Esophagus muscularis mucosa (tissue), 4 donors: ENCODE data around the gene WEE1. TPM values are rescaled to one million over a fixed set of nuclear protein-coding genes. Genes with fewer than 3 reads are reported as not detected.

Experiments used
- DNase-seq: peaks from one replicate; pipeline ENCODE4 v3.0.0-alpha.2; 2017; ENCODE audit errors: extremely low spot score
- H3K27ac ChIP-seq, 4 donors: fragments of 200-600 bp; sonication (generic); replicated peaks in 1 of 4; 1 replicate in 3 of 4; 2 replicates in 1 of 4; pipeline ENCODE4 v1.5.1; 2016 to 2019; ENCODE audit warnings: mild to moderate bottlenecking in 1 of 4
- H3K27me3 ChIP-seq, 4 donors: fragments of 200-600 bp; sonication (generic); one replicate each; pipeline versions ENCODE4 v1.5.1 to v1.6.0; 2016 to 2019
- H3K36me3 ChIP-seq, 4 donors: fragments of 200-600 bp; sonication (generic); one replicate each; pipeline ENCODE4 v1.5.1; 2016 to 2019
- H3K4me1 ChIP-seq, 4 donors: fragments of 200-600 bp; sonication (generic); one replicate each; pipeline ENCODE4 v1.5.1; 2016 to 2019
- H3K4me3 ChIP-seq, 4 donors: fragments of 200-600 bp; sonication (generic); 1 replicate in 2 of 4; 2 replicates in 2 of 4; pipeline ENCODE4 v1.5.1; 2016 to 2019; ENCODE audit warnings: mild to moderate bottlenecking in 4 of 4, moderate library complexity in 1 of 4
- H3K9me3 ChIP-seq, 4 donors: fragments of 200-600 bp; sonication (generic); 1 replicate in 3 of 4; 2 replicates in 1 of 4; pipeline ENCODE4 v1.5.1; 2016 to 2019
- CTCF ChIP-seq, 3 experiments: fragments of 200-600 bp in 2 of 3; fragments of 450-650 bp in 1 of 3; sonication (generic) in 2 of 3; IDR thresholded peaks; one replicate each; pipeline ENCODE4 v1.5.1; 2017 to 2019; ENCODE audit warnings: antibody characterized with exemption in 3 of 3, mild to moderate bottlenecking in 2 of 3, moderate library complexity in 1 of 3
- EP300 ChIP-seq: sonication (generic); formaldehyde crosslinking; IDR thresholded peaks from one replicate; pipeline ENCODE4 v1.6.1; 2017; ENCODE audit warnings: antibody characterized with exemption
- POLR2A ChIP-seq: fragments of 450-650 bp; IDR thresholded peaks from one replicate; pipeline ENCODE4 v1.6.1; 2017; ENCODE audit warnings: antibody characterized with exemption, moderate library complexity, mild to moderate bottlenecking, low read depth
- POLR2AphosphoS5 ChIP-seq, 2 donors: sonication (generic); formaldehyde crosslinking; IDR thresholded peaks; one replicate each; pipeline ENCODE4 v1.6.1; 2017; ENCODE audit warnings: antibody characterized with exemption in 2 of 2
- WGBS: methylation state at CpG from one replicate; pipeline ENCODE4 v1.1.5; 2018; 5-methylcytosine and 5-hydroxymethylcytosine counted together
- intact Hi-C: fragments of 100-400 bp; cut with DNase I; formaldehyde crosslinking; loops from one replicate; pipeline ENCODE4 v1.15.1; 2023
- small RNA-seq, 3 donors: library from RNA; depleted of rRNA; stranded (forward); fragments of <200 nt; gene quantifications; one replicate each; pipeline ENCODE3, GENCODE V24; 2016
- total RNA-seq, 4 donors: library from RNA; depleted of rRNA; stranded (reverse); fragments of >200 nt; gene quantifications; one replicate each; pipeline versions ENCODE4 v1.1.0 to v1.2.1, GENCODE V29; 2016

Gene WEE1
- total RNA-seq, 4 donors from 2014 or later: 34.5 to 55.6 (median 41.6) TPM

GRCh38 chr11:9629064-9629463, 55.6 kb downstream of the WEE1 start:
- no peak overlapping the region for H3K4me3 ChIP-seq
- TF ChIP-seq POLR2A (no peak), POLR2AphosphoS5 (IDR thresholded peaks at IDR 0.05) (no peak), CTCF (IDR thresholded peaks at IDR 0.05) (no peak), EP300 (no peak)
- no peaks in the 10 kb centered on the region for H3K27me3 ChIP-seq
- WGBS: 97% methylated on average over 6 of the region's 6 CpGs
- no peaks in the 10 kb centered on the region for H3K9me3 ChIP-seq
- H3K36me3 ChIP-seq: no peaks in the 10 kb centered on the region
- intact Hi-C loops: no loop called here
- H3K27ac ChIP-seq: no peak overlapping the region
- DNase-seq: no peak
- peaks cover 0 to 4% (median 0%) of the 10 kb centered on the region in 4 donors for H3K4me1 ChIP-seq

- Histone ChIP-seq H3K4me1 (peaks cover 0 to 9% (median 2%) of the 10 kb centered on the region in 4 donors), H3K9me3 (no peaks in the 10 kb centered on the region), H3K27me3 (no peaks in the 10 kb centered on the region), H3K36me3 (no peaks in the 10 kb centered on the region), H3K27ac (no peak overlapping the region), H3K4me3 (no peak overlapping the region)
- TF ChIP-seq CTCF (IDR thresholded peaks at IDR 0.05) (no peak), EP300 (no peak), POLR2AphosphoS5 (IDR thresholded peaks at IDR 0.05) (no peak), POLR2A (no peak)
- no peak for DNase-seq
- intact Hi-C loops: no loop called here
- 81% methylated on average over 2 of the region's 2 CpGs for WGBS
Observed at GRCh38 chr11:9633679-9634078, 60.2 kb downstream of the WEE1 start.

GRCh38 chr11:9636691-9637090, 63.2 kb downstream of the WEE1 start:
- no peak overlapping the region for H3K27ac ChIP-seq
- TF ChIP-seq EP300 (no peak), POLR2AphosphoS5 (IDR thresholded peaks at IDR 0.05) (no peak), POLR2A (no peak), CTCF (IDR thresholded peaks at IDR 0.05) (no peak)
- WGBS: 100% methylated on average over 1 of the region's 1 CpG
- H3K9me3 ChIP-seq: no peaks in the 10 kb centered on the region
- H3K4me3 ChIP-seq: no peak overlapping the region
- intact Hi-C loops: no loop called here
- H3K36me3 ChIP-seq: no peaks in the 10 kb centered on the region
- no peak for DNase-seq
- H3K4me1 ChIP-seq: peaks cover 0 to 23% (median 7%) of the 10 kb centered on the region in 4 donors
- H3K27me3 ChIP-seq: no peaks in the 10 kb centered on the region

GRCh38 chr11:9639099-9639498, 65.6 kb downstream of the WEE1 start:
- H3K4me3 ChIP-seq: no peak overlapping the region
- intact Hi-C loops: no loop called here
- no peaks in the 10 kb centered on the region for H3K9me3 ChIP-seq
- H3K36me3 ChIP-seq: no peaks in the 10 kb centered on the region
- no peaks in the 10 kb centered on the region for H3K27me3 ChIP-seq
- H3K4me1 ChIP-seq: peaks cover 0 to 23% (median 7%) of the 10 kb centered on the region in 4 donors
- peak; percentile 53 to 61 for TF ChIP-seq POLR2AphosphoS5 (IDR thresholded peaks at IDR 0.05)
- TF ChIP-seq CTCF (IDR thresholded peaks at IDR 0.05): no peak
- no peak for TF ChIP-seq POLR2A
- peak; percentile 40 for TF ChIP-seq EP300
- H3K27ac ChIP-seq: peak overlapping the region in 3 of 4 donors; percentile 26 to 60 (median 31)
- DNase-seq: no peak
- WGBS: 48% methylated on average over 5 of the region's 5 CpGs

Small RNAs within 50 kb of the gene (small RNA-seq; reads per million reads assigned to genes)
- gene RF01210: 0 reads per million in 3 donors

Other genes with a start within 250 kb of the WEE1 start
- 100 to 1,000 TPM; 131 to 186 (median 150) TPM for gene IPO7, start 189.0 kb upstream of the WEE1 start, total RNA-seq
- gene ZNF143, start 112.7 kb upstream of the WEE1 start, total RNA-seq: 10 to 100 TPM; 30.0 to 38.8 (median 34.5) TPM
- 10 to 100 TPM; 37.8 to 54.9 (median 46.5) TPM for gene SWAP70, start 90.4 kb downstream of the WEE1 start, total RNA-seq